ENCODE data around the gene AGT.

DNA sequence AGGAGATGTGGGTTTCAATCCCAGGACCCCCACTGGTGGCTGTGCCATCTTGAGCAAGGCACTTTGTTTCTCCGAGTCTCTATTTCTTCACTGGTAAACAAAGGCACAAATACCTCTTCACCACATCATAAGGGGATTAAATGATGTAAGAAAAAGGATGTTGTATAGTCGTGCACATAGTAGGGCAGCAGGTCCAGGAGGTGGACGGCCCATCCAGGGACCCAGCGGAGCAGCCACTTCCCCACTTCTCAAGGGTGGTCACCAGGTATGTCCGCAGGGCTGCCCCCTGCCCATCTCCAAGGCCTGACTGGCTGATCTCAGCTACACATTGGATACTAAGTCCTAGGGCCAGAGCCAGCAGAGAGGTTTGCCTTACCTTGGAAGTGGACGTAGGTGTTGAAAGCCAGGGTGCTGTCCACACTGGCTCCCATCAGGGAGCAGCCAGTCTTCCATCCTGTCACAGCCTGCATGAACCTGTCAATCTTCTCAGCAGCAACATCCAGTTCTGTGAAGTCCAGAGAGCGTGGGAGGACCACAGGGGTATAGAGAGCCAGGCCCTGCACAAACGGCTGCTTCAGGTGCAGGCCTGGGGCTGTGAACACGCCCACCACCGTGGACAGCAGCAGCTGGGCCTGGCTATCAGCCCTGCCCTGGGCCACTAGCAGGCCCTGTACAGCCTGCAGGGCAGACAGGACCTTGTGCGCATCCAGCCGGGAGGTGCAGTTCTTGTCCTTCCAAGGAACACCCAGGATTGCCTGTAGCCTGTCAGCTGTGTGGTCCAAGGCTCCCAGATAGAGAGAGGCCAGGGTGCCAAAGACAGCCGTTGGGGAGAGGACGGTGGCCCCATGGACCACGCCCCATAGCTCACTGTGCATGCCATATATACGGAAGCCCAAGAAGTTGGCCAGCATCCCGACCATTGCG lies 4.0 kb downstream of the AGT start:
- TF ChIP-seq, protein P1, sequence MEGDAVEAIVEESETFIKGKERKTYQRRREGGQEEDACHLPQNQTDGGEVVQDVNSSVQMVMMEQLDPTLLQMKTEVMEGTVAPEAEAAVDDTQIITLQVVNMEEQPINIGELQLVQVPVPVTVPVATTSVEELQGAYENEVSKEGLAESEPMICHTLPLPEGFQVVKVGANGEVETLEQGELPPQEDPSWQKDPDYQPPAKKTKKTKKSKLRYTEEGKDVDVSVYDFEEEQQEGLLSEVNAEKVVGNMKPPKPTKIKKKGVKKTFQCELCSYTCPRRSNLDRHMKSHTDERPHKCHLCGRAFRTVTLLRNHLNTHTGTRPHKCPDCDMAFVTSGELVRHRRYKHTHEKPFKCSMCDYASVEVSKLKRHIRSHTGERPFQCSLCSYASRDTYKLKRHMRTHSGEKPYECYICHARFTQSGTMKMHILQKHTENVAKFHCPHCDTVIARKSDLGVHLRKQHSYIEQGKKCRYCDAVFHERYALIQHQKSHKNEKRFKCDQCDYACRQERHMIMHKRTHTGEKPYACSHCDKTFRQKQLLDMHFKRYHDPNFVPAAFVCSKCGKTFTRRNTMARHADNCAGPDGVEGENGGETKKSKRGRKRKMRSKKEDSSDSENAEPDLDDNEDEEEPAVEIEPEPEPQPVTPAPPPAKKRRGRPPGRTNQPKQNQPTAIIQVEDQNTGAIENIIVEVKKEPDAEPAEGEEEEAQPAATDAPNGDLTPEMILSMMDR (IDR thresholded peaks at IDR 0.05): no peak
- TF ChIP-seq POLR2A (IDR thresholded peaks at IDR 0.05) (no peak), POLR2AphosphoS5 (IDR thresholded peaks at IDR 0.05) (no peak)

All from gastroesophageal sphincter (tissue), 3 donors.